Panc1 (cell line): ENCODE data around the gene KIF1A.

Experiments
- POLR2AphosphoS5 ChIP-seq: IDR thresholded peaks from 2 replicates; pipeline ENCODE4 v1.6.1; 2012; ENCODE audit warnings: mild to moderate bottlenecking, low read depth, low read length, moderate library complexity
- SIN3A ChIP-seq: IDR thresholded peaks from 2 replicates; pipeline ENCODE4 v1.6.1; 2012; ENCODE audit warnings: low read depth, mild to moderate bottlenecking, low read length, moderate library complexity, borderline replicate concordance; ENCODE audit not compliant: insufficient read depth
- TCF7L2 ChIP-seq: IDR thresholded peaks from 2 replicates; pipeline ENCODE4 v1.6.1; 2011; ENCODE audit warnings: mild to moderate bottlenecking, low read depth, low read length, inconsistent platforms
- TF ChIP-seq, protein P1 (sequence below): fragments of 450-650 bp; IDR thresholded peaks from 2 replicates; pipeline ENCODE4 v1.5.1; 2017; ENCODE audit warnings: mild to moderate bottlenecking
- TF ChIP-seq, protein P2 (sequence below), 2 experiments: IDR thresholded peaks; 2 replicates each; pipeline ENCODE4 v1.6.1; 2011 to 2012; ENCODE audit warnings: low read depth in 2 of 2, control low read depth in 1 of 2, low read length in 1 of 2, mild to moderate bottlenecking in 1 of 2, moderate library complexity in 1 of 2; ENCODE audit not compliant: insufficient read depth in 1 of 2

DNA sequence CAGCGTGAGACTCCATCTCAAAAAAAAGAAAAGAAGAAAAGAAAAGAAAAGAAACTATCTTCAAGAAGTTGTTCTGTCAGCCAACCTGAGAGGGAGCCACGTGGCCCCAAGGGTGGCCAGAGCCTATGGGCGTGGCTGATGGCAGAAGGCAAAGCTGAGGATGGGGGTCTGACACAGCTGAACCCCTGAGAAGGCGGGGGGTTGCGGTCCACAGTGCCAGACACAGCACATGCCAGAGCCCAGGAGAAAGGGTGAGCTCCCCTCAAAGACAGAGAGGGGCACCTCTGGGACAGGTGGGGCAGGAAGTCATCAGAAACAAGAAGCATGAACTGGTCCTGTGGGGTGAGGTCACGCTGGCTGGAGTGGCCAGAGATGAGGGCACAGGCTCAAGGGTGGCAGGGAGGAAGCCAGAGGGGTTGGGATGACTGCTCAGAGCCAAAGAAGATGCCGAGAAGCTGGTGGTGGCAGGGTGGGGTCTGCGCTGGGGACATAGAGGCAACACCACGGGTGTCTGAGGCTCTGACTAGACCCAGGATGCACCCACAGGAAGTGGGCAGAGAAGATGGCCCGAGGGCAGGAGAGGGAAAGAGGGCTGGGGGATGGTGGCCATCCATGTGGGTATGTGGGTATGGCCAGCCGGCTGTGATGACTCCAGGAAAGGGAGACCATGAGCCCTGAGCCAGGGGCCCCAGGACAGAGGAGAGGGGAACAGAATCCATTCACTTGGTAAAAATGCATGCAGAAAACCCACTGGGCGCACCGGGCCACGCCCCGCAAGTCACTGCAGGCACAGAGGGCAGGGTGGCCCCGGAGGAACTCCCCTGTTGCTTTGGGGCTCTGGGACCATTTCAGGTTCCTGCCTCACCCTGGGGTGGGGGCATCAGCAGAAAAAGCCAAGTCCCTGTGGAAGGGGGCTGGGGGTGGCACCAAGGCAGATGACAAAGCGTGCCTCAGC, 8.4 kb downstream of the KIF1A start:
- TF ChIP-seq, protein P1, sequence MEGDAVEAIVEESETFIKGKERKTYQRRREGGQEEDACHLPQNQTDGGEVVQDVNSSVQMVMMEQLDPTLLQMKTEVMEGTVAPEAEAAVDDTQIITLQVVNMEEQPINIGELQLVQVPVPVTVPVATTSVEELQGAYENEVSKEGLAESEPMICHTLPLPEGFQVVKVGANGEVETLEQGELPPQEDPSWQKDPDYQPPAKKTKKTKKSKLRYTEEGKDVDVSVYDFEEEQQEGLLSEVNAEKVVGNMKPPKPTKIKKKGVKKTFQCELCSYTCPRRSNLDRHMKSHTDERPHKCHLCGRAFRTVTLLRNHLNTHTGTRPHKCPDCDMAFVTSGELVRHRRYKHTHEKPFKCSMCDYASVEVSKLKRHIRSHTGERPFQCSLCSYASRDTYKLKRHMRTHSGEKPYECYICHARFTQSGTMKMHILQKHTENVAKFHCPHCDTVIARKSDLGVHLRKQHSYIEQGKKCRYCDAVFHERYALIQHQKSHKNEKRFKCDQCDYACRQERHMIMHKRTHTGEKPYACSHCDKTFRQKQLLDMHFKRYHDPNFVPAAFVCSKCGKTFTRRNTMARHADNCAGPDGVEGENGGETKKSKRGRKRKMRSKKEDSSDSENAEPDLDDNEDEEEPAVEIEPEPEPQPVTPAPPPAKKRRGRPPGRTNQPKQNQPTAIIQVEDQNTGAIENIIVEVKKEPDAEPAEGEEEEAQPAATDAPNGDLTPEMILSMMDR, result no peak
- TF ChIP-seq POLR2AphosphoS5 (no peak), SIN3A (no peak), TCF7L2 (no peak)
- TF ChIP-seq, protein P2, sequence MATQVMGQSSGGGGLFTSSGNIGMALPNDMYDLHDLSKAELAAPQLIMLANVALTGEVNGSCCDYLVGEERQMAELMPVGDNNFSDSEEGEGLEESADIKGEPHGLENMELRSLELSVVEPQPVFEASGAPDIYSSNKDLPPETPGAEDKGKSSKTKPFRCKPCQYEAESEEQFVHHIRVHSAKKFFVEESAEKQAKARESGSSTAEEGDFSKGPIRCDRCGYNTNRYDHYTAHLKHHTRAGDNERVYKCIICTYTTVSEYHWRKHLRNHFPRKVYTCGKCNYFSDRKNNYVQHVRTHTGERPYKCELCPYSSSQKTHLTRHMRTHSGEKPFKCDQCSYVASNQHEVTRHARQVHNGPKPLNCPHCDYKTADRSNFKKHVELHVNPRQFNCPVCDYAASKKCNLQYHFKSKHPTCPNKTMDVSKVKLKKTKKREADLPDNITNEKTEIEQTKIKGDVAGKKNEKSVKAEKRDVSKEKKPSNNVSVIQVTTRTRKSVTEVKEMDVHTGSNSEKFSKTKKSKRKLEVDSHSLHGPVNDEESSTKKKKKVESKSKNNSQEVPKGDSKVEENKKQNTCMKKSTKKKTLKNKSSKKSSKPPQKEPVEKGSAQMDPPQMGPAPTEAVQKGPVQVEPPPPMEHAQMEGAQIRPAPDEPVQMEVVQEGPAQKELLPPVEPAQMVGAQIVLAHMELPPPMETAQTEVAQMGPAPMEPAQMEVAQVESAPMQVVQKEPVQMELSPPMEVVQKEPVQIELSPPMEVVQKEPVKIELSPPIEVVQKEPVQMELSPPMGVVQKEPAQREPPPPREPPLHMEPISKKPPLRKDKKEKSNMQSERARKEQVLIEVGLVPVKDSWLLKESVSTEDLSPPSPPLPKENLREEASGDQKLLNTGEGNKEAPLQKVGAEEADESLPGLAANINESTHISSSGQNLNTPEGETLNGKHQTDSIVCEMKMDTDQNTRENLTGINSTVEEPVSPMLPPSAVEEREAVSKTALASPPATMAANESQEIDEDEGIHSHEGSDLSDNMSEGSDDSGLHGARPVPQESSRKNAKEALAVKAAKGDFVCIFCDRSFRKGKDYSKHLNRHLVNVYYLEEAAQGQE (IDR thresholded peaks at IDR 0.05; ENCODE audit: insufficient read depth in 1 of 2, low read depth in 2 of 2, low read length in 1 of 2), result no peak
